ENCODE data around the gene EYA2. TPM values are rescaled to one million over a fixed set of nuclear protein-coding genes. Genes with fewer than 3 reads are reported as not detected.

The EYA2 gene
- total and polyA plus RNA-seq, 2 donors, result 0.70 to 2.2 TPM

DNA sequence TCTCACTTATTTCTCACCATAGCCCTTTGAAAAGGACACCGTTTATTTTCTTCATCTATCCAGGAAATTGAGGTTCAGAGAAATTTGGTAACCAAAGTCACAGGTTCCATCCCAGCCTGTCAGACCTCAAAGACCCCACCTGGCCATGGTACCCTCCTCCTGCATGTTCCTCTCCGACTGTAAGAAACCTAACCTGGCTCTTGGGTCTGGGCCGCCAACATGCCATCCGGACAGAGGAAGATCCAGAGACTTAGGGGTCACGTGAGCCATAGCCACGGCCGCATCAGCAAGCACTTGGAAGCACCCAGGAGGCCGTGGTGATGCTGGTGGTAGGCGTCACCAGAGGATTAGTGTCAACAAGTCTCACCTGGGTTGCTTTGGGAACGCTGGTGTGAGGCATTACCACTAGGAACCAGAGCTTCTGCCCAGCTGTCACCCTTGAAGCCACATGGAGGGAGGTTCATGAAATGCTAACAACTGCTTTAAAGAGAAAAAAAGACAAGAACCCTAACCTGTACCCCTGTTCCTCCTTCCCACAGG lies 177.1 kb downstream of the EYA2 start:
- 92% methylated on average over 10 of the region's 10 CpGs for WGBS
- Histone ChIP-seq H3K4me1 (ENCODE audit: insufficient read depth) (no peaks in the 10 kb centered on the region), H3K27ac (ENCODE audit: low read depth) (no peak overlapping the region), H3K4me3 (ENCODE audit: low read depth, low read length) (no peak overlapping the region), H3K36me3 (ENCODE audit: insufficient read depth) (no peaks in the 10 kb centered on the region)
- no peak for DNase-seq (ENCODE audit: extremely low spot score)

GRCh38 chr20:47073766-47074475 lies 179.3 kb downstream of the EYA2 start:
- 93% methylated on average over 16 of the region's 16 CpGs for WGBS
- Histone ChIP-seq H3K4me1 (ENCODE audit: insufficient read depth) (no peaks in the 10 kb centered on the region), H3K36me3 (ENCODE audit: insufficient read depth) (no peaks in the 10 kb centered on the region), H3K27ac (ENCODE audit: low read depth) (no peak overlapping the region), H3K4me3 (ENCODE audit: low read depth, low read length) (no peak overlapping the region)
- no peak for DNase-seq (ENCODE audit: extremely low spot score)

GRCh38 chr20:47075263-47075662 lies 180.6 kb downstream of the EYA2 start:
- no peak for DNase-seq (ENCODE audit: extremely low spot score)
- Histone ChIP-seq H3K36me3 (ENCODE audit: insufficient read depth) (no peaks in the 10 kb centered on the region), H3K4me1 (ENCODE audit: insufficient read depth) (no peaks in the 10 kb centered on the region), H3K4me3 (ENCODE audit: low read depth, low read length) (no peak overlapping the region), H3K27ac (ENCODE audit: low read depth) (no peak overlapping the region)
- WGBS, result 68% methylated on average over 3 of the region's 3 CpGs

DNA sequence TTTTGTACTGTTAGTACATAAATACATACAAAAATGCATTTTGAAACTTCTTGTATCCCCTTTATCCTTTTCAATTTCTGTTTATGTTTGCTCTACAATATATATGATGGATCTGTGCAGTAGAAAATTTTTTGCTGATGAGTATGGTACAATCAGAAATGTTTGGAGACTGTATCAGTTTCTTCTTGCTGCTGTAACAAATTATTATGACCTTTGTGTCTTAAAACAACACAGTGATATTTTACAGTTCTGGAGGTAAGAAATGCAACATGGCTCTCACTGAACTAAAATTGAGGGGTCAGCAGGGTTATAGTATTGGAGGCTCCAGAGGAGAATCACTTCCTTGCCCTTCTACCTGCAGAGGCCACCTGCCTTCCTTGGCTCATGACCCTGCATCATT lies 184.4 kb downstream of the EYA2 start:
- H3K27ac ChIP-seq (ENCODE audit: low read depth), result no peak overlapping the region
- no peak for DNase-seq (ENCODE audit: extremely low spot score)
- no peaks in the 10 kb centered on the region for H3K36me3 ChIP-seq (ENCODE audit: insufficient read depth)
- H3K4me1 ChIP-seq (ENCODE audit: insufficient read depth), result no peaks in the 10 kb centered on the region
- no peak overlapping the region for H3K4me3 ChIP-seq (ENCODE audit: low read depth, low read length)

DNA sequence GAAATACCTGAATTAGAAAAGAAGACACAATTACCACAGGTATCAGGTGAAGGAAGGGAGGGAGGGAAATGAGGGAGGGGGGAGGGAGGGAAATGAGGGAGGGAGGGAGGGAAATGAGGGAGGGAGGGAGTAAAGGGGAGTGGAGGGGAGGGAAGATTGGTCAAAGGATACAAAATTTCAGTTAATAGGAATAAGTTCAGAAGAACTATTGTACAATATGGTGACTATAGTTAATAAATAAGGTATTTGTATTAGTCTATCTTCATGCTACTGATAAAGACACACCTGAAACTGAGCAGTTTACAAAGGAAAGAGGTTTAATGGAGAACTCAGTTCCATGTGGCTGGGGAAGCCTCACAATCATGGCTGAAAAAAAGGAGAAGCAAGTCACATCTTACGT lies 185.7 kb downstream of the EYA2 start:
- H3K4me3 ChIP-seq (ENCODE audit: low read depth, low read length), result no peak overlapping the region
- WGBS, result 85% methylated on average over 1 of the region's 1 CpG
- no peaks in the 10 kb centered on the region for H3K4me1 ChIP-seq (ENCODE audit: insufficient read depth)
- H3K36me3 ChIP-seq (ENCODE audit: insufficient read depth), result no peaks in the 10 kb centered on the region
- H3K27ac ChIP-seq (ENCODE audit: low read depth), result no peak overlapping the region
- DNase-seq (ENCODE audit: extremely low spot score), result no peak

GRCh38 chr20:47086316-47086715 lies 191.7 kb downstream of the EYA2 start:
- Histone ChIP-seq H3K27ac (ENCODE audit: low read depth) (no peak overlapping the region), H3K4me3 (ENCODE audit: low read depth, low read length) (no peak overlapping the region), H3K4me1 (ENCODE audit: insufficient read depth) (no peaks in the 10 kb centered on the region), H3K36me3 (ENCODE audit: insufficient read depth) (no peaks in the 10 kb centered on the region)
- no peak for DNase-seq (ENCODE audit: extremely low spot score)
- WGBS, result 84% methylated on average over 6 of the region's 6 CpGs

DNA sequence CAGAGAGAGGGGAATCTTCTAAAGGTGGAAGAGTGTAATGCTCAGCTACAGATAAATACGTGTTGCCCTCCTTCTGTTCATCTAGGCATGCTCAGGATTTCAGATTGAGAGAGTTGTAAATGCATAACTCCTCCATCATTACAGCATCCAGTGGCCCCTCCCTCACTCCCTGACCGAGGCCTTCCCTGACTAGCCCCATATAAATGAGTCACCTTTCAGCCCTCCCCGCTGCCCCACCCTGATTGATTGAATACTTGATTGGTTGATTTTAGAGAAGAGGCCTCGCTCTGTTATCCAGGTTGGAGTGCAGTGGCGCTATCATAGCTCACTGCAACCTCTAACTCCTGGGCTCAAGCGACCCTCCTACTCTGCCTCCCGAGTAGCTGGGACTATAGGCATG lies 193.7 kb downstream of the EYA2 start:
- H3K36me3 ChIP-seq (ENCODE audit: insufficient read depth), result no peaks in the 10 kb centered on the region
- no peak overlapping the region for H3K4me3 ChIP-seq (ENCODE audit: low read depth, low read length)
- no peak overlapping the region for H3K27ac ChIP-seq (ENCODE audit: low read depth)
- WGBS, result 79% methylated on average over 7 of the region's 7 CpGs
- DNase-seq (ENCODE audit: extremely low spot score), result no peak
- no peaks in the 10 kb centered on the region for H3K4me1 ChIP-seq (ENCODE audit: insufficient read depth)

DNA sequence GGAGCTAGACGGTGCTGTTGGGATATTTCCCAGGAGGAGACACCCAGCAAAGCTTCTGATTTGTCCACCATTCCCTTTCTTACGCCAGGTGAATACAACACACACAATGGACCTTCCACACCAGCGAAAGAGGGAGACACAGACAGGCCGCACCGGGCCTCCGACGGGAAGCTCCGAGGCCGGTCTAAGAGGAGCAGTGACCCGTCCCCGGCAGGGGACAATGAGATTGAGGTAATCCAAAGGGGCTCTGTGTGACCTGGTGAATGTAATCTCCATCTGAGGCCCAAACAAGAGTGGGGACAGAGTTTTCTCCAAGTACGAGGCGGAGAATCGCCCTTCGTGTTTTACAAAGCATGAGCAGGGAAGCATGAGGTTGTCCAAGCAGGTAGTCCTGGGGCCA lies 194.5 kb downstream of the EYA2 start:
- no peak overlapping the region for H3K4me3 ChIP-seq (ENCODE audit: low read depth, low read length)
- DNase-seq (ENCODE audit: extremely low spot score), result no peak
- no peaks in the 10 kb centered on the region for H3K36me3 ChIP-seq (ENCODE audit: insufficient read depth)
- no peaks in the 10 kb centered on the region for H3K4me1 ChIP-seq (ENCODE audit: insufficient read depth)
- H3K27ac ChIP-seq (ENCODE audit: low read depth), result no peak overlapping the region
- WGBS, result 90% methylated on average over 15 of the region's 15 CpGs

DNA sequence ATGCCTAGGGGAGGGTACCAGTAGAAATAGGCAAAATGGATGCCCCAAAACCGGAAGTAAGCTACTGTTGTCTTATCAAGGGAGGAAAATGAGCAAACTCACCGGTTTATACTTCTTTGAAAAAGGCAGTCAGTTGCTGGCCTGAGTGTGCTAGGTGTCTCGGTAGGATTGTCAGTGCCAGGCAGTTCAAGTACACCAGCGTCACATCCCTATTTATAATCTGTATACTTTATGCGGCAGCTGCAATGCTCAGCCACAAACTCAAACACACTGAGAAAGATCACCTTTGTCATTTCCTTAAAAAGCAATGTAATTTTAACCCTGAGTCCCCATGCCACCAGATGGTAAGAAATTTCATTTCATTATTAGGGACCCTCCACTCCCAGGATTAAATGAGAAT lies 196.2 kb downstream of the EYA2 start:
- no peak overlapping the region for H3K4me3 ChIP-seq (ENCODE audit: low read depth, low read length)
- H3K36me3 ChIP-seq (ENCODE audit: insufficient read depth), result no peaks in the 10 kb centered on the region
- 86% methylated on average over 5 of the region's 5 CpGs for WGBS
- no peak overlapping the region for H3K27ac ChIP-seq (ENCODE audit: low read depth)
- no peaks in the 10 kb centered on the region for H3K4me1 ChIP-seq (ENCODE audit: insufficient read depth)
- no peak for DNase-seq (ENCODE audit: extremely low spot score)

DNA sequence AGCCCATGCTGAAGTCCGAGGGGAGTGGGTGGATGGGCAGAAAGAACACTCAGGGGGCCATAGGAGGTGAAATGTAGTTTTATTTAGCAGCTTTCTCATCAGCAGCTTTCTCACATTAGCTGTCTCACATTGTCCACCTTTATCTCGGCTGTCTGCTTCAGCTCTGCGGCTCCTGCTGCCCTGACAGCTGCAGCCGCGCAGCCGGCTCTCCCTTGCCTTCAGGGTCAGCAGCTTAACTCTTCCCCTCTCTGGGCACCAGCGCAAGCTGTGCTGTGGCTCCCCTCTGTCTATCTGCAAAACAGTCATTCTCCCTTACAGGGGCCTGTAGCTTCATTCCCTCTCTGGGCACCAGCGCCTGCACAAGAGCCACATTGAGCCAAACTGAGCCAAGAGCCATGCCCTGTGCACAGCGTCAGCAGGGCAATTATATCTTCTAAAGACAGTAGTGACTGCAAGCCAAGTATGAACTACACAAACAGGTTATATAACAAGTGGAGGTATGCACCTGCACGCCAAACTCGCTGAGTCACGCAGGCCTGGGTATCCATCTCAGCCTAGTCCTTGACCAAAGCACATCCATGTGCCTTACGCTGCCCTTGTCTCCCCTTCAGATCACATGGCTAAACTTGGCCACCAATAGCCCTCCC lies 198.8 kb downstream of the EYA2 start:
- no peak overlapping the region for H3K4me3 ChIP-seq (ENCODE audit: low read depth, low read length)
- H3K27ac ChIP-seq (ENCODE audit: low read depth), result no peak overlapping the region
- DNase-seq (ENCODE audit: extremely low spot score), result no peak
- no peaks in the 10 kb centered on the region for H3K36me3 ChIP-seq (ENCODE audit: insufficient read depth)
- WGBS, result 65% methylated on average over 13 of the region's 13 CpGs
- H3K4me1 ChIP-seq (ENCODE audit: insufficient read depth), result no peaks in the 10 kb centered on the region

DNA sequence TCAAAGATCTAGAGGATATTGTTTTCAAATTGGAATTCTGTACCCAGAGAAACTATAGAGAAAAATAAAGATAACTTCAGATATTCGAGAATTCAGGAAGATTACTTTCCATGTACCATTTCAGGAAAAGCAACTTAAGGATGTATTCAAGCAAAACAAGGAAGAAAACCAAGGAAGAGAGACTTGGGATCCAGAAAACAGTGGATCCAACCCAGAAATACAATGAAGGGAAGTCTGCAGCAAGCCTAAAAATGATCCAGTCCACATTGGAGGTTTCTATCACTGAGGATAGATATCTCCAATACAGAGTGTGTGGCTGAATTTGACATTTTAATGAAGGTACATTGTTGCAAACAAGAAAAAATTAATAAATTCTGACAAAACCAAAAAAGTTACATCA lies 201.0 kb downstream of the EYA2 start:
- Histone ChIP-seq H3K36me3 (ENCODE audit: insufficient read depth) (no peaks in the 10 kb centered on the region), H3K27ac (ENCODE audit: low read depth) (no peak overlapping the region), H3K4me3 (ENCODE audit: low read depth, low read length) (no peak overlapping the region), H3K4me1 (ENCODE audit: insufficient read depth) (no peaks in the 10 kb centered on the region)
- no peak for DNase-seq (ENCODE audit: extremely low spot score)
- 69% methylated on average over 1 of the region's 1 CpG for WGBS

DNA sequence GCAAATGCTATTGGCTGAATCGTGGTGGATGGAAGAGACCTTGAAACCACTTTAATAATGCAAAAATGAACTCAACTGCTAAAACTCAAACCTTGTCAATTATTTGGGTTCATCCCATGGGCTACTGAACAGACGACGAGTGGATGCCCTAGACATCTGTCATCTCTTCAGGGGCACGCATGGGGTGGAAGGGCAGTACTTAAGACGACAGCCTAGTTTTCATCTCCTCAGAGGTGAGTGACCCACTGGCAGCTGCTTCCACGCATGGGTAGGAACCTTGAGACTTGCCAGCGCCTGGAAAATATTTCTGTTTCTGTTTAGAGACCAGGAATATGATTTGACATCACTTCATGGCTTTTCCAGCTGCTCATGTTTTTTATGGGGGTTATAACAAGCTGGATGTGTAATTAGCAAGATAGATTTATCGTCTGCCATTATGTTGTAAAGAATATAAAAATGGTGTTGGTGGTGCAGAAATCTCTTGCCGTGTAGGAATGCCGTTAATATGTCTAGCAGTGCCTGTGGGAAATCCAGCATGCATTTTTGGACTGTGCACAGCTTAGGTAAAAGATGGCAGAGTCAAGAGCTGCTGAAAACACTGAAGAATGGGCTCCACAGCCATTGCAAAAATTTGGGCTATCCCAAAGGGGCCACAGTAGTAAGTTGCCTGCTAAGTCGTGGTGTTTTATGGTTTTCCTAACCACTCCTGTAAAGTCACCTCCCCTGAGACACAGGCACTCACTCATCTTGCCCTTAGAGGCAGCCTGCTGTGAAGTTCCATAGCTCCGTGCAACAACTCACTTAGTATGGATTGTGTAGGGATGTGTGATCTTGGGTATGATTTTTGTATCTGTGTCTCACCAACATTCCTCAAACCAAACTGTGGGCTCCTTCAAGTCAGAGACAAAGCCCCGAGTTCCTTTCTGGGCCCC lies 203.3 kb downstream of the EYA2 start:
- H3K4me1 ChIP-seq (ENCODE audit: insufficient read depth), result no peaks in the 10 kb centered on the region
- H3K4me3 ChIP-seq (ENCODE audit: low read depth, low read length), result no peak overlapping the region
- H3K36me3 ChIP-seq (ENCODE audit: insufficient read depth), result no peaks in the 10 kb centered on the region
- no peak for DNase-seq (ENCODE audit: extremely low spot score)
- no peak overlapping the region for H3K27ac ChIP-seq (ENCODE audit: low read depth)
- WGBS, result 49% methylated on average over 13 of the region's 13 CpGs

- 91% methylated on average over 7 of the region's 7 CpGs for WGBS
- H3K27ac ChIP-seq (ENCODE audit: low read depth), result no peak overlapping the region
- DNase-seq (ENCODE audit: extremely low spot score), result no peak
These were observed 204.4 kb downstream of the EYA2 start for GRCh38 chr20:47099093-47099492.

More at GRCh38 chr20:47099093-47099492, 204.4 kb downstream of the EYA2 start:
- Histone ChIP-seq H3K36me3 (ENCODE audit: insufficient read depth) (no peaks in the 10 kb centered on the region), H3K4me3 (ENCODE audit: low read depth, low read length) (no peak overlapping the region), H3K4me1 (ENCODE audit: insufficient read depth) (no peaks in the 10 kb centered on the region)

Measured in urinary bladder (tissue), 4 donors.